AG08396 (cell line): Measurements from ENCODE around the gene CMIP.

Source experiments
- DNase-seq: peaks from one replicate; pipeline ENCODE4 v3.0.0; 2012; ENCODE audit warnings: low spot score, mixed read lengths

The CMIP gene

DNA sequence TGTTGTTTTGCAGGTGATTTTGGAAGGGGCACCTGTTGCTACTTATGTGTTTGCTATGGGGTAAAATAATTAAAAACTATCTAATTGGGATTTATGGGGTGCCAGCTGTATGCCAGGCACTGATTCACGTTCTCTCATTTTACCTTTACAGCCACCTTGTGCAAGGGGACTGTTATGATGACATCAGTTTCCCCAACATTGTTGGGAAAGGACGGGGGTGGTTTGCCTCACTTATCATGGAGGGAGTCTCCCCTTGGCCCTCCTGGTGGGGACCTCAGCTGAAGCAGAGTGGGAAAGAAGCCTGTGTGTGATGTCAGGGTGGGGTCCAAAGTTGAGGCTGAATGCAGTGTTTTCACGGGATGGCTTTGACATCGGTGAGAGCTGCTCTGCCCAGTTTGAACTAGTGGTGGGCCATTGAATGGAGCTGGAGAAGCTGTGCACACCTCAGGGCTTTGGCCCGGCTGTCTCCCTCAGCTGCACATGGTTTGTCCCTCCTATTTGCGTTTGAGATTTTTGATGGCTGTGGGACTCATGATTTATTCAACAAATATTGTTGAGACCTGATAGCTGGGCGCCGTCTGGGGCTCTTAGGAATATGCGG lies 36.1 kb downstream of the CMIP start:
- no peak for DNase-seq

DNA sequence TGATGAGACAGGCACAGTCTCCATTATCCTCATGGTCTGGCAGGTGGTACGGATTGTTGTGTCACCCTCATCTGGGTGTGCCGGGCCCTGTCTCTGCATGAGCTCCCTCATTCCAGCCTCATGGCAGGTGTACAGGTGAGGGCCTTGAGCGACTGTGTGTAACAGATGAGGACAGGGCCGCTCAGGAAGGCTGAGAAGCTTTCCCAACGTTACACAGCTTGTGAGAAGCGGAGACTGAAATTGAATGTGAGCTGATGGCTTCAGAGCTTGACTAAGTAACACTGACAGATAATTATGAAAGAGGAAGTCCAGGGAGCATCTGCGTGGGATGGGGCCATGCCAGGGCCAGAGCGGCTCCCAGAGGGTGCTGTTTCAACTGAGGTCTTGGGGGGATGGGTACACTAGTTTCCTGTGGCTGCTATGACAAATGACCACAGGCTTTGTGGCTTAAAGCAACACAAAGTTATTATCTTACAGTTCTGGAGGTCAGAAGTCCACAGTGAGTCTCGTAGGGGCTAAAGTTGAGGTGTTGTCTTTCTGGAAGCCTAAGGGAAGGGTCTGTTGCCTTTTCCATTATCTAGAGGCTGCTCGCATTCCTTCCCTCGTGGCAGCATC lies 36.7 kb downstream of the CMIP start:
- no peak for DNase-seq

DNA sequence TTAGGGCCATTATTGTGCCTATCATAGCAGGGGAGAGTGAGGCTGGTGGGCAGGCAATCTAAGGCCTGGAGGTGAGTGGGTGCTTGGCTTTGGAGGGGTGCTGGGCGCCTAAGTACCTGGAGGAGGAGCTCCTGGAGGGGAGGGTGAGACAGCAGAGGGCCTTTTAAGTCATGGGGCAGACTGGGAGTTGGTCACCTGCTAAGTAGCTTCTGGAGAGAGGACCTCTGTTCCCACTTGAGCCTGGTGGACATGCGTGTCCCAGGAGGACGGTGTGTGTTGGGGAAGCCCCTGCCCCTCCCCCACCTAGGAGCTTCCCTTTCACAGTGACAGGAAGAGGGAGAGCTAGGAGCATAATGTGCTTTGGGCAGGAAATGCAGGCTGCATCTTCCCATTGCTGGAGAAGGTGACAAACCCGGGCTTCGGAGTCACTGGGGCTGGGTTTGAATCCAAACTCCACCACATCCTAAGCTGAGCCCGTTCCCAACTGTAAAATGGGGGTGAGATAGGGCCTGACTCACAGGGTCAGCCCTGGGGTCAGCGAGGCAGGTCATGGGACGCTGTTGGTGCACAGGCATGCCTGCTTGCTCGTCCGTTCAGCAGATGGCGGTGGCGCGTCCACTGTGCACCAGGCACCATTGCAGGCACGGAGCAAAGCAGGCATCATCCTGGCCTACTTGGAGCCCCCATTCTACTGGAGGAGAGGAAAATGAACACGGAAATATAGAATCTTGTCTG lies 37.9 kb downstream of the CMIP start:
- DNase-seq = no peak

DNA sequence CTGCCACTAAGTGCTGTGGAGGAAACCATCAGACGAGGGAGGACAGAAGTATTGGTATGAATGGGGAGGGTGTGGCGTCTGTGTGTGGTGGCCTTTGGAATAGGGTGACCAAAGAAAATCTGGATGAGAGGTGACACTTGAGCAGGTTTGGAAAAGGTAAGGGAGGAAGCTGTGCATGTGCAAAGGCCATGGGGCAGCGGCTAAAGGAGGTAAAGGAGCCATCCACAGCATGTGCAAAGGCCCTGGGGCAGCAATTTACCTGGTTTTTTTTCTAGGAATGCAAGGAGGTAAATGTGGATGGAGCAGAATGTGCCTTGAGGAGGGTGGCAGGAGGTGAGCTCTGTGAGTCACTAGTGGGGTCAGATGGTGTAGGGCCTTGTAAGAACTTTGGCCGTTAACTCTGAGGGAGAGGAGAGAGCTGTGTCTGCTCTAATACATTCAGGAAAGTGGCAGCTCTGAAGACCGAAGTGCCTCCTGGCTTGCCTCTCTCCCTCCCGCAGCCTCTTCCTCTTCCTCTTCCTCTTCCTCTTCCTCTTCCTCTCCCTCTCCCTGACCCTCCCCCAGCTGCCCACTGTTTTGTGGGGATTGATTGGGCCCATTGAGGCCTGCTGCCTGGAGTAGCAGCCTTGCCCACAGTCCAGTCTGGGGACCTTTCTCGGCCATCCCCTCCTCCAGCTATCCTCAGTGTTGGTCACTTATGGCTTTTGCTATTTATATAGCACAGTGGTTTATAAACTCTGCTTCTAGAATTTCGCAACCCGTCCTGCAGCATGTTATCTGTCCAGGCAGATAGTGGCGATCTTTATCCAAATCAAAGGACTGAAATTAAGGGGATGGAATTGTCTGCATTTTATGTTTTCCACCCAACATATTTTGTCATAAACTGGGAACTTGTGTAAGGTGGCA lies 38.7 kb downstream of the CMIP start:
- DNase-seq = peak; percentile 37

DNA sequence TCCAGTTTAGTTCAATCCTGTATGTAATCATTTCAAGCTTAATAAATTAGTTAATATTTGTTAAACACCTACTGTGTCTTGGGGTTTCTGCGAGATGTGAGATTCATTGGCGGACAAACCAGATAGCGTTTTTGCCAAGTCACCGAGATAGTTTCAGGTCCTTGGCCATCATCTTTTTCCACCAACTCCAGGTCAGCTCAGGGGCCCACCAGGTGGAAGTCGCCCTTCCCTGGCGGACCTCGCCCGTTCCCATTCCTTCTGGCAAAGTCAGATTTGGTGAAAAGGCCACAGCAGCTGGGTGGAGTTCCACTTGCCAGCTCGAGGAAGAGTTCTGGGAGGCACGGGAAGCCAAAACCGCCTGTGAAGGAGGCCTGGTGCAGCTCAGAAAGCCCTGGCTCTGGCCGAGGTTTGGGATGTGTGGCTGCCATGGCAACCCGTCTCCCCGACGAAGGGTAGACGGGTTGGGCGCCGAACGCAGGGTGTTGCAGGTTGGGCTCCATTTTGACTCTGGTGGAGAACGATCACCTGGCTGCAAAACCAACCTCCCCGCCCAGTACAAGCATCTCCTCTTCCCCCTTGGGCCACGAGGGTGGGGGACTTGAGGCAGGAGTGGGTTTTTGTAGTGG lies 39.5 kb downstream of the CMIP start:
- DNase-seq = no peak

DNA sequence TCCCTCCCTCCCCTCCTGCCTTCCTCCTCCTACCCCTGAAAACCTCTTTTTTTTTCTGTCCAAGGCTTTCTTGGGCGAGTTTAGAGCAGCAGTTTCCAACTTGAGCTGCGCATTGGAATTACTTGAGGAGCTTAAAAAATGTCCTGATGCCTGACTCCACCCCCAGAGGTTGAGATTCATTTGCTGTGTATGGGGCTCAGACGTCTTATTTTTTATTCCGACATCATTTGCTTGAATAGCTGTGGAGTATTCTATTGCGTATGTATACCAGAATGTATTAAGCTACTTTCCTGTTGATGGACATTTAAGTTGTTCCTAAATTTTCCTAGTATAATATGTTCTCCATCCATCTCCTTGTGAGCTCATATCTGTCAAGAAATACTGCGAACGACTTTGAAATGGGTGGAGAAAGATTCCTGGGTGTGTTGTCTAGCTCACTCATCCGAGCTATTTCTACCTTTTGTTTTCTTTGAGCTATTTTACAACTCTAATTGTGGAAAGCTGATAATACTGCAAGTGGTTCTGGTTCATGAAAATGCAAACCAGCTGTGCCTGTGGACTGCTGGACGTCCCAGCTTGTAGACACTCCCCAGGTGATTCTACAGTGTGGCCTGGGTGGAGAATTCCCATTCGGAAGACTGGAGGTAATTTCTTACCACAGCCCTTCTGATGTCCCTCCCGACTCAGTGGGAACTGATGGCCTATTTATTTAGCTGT lies 40.5 kb downstream of the CMIP start:
- no peak for DNase-seq

DNA sequence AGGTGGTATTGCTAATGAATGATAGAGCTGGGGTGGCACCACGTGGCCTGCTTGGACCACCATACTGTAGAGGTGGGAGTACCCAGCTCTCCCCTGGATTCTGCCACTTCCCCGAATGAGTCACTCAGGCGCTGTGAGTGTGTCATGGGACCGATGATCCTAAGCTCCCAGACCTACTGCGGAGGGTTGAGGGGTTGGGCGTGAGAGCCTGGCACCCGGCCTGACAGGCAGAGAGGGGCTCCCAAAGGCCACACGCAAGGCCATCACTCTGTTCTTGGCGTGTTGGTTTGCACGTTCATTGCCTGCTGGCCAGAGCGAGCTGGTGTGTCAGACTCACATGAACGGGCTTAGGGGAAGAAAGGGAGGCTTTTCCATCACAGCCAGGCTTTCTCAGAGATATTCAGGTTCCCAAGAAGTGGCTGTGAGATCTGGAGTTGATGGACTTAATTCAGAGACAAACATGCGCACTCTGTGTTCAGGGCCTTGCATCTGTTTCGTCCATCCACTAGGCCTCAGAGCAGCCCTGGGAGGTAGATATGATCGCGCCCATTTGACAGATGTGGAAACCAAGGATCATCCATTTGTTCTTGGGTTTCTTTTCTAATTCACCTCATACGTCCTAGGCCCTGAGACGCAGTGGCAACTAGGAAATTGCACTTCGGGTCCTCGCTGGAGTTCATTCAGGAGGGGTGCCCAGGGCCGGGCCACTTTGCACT lies 41.4 kb downstream of the CMIP start:
- DNase-seq = no peak

DNA sequence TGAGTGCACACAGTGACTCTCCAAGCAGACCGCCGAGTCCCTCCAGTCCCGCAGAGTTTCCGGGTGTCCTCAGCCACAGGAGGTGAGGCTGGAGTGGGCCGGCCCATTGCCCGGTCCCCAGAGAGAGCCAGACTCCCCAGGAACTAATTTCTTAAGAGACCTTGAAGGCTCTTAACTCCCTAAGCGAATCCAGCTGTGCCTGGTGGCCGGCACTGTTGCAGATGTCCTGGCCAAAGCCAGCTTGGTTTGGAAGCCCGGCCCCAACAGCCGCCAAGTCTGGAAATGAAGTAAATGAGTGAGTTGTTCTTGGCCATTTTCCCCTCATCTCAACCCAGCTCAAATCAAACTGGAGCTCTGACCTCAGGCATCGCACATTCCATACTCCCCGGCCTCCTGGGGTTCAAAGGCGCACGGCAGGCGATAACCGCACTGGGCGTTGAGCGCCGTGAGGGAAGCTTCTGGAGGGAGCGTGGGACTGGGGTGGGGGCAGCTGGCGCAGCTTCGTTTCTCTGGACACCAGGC lies 42.0 kb downstream of the CMIP start:
- DNase-seq = peak; percentile 64

DNA sequence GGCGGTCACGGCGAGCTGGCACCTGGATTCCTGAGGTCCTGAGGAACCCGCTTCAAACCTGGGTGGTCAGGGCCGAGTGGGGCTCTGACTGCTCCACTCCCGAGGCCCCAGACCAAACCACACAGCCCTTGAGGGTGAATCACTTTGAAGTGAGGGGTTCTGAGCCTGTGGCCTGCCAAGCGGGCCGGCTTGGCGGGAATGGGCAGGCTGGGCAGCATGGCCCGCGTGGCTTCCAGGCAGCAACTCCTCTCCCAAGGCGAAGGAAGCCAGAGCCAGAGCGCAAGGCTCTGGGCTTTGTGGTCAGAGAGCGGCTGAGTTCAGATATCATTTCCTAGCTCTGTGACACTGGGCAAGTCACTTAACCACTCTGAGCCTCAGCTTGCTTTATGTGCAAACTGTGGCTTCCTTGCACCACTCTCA lies 42.7 kb downstream of the CMIP start:
- no peak for DNase-seq

DNA sequence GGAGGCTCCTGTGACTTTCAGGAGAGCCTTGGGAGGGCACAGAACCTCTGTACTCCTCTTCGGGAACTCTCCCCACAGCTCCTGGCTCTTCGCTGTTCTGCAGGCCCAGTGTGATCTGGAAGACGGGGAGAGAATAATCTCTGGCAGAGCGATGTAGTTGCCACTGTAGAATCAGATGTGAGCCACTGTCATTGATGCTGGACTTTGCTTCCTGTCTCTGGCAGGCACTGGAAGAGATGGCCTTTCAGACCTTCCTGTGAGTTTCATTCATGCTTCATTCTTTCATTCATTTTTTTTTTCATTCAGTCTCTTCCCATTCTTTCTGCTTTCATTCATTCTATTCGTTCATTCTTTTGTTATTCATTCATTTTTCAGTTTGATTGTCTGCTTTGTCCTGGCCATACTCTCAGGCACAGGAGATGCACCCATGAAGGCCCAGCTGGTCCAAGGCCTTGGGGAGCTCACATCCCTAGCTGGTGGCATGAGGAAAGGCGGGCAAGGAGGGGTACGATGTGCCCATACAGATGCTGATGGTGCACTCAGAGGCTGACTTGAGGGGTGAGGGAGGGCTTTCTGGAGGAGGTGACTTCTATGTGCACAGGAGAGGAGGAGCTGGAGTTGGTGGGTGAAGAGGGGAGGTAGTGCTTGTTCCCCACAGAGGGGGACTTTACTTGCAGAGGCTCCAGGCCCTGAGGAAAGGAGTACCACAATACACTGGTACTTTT lies 44.2 kb downstream of the CMIP start:
- DNase-seq = no peak

DNA sequence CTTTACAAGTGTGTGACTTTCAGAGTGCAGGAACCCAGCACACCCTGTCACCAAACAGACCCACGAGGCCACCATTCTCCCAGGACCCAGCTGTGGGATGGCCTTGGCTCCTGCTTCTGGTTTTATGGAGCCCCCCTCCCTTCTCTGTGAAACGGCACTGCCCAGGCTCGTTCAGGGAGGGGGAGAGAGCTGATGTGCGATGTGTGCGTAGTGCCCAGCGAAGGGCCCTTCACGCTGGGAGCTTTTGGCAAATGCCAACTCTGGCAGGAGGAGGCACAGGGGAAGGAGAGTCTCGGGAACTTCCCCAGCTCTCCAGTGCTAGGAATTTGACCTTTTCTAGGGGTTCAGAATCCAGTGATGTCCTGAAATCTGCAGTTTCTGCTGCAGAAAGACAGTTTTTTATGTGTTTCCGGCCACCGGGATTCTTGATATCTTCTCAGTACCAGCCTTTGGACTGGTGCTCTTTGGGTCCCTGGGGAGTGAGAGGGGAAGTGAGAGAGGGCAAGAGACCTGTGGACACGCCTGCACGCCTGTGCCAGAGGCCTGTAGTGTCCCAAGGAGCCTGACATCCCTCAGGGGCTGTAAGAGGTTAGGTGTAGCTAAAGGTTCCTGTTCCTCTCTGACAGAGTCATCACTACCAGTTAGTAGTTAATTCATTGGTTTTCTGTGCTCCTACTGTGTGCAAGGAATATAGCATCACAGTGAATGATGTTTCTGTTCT lies 45.1 kb downstream of the CMIP start:
- no peak for DNase-seq

DNA sequence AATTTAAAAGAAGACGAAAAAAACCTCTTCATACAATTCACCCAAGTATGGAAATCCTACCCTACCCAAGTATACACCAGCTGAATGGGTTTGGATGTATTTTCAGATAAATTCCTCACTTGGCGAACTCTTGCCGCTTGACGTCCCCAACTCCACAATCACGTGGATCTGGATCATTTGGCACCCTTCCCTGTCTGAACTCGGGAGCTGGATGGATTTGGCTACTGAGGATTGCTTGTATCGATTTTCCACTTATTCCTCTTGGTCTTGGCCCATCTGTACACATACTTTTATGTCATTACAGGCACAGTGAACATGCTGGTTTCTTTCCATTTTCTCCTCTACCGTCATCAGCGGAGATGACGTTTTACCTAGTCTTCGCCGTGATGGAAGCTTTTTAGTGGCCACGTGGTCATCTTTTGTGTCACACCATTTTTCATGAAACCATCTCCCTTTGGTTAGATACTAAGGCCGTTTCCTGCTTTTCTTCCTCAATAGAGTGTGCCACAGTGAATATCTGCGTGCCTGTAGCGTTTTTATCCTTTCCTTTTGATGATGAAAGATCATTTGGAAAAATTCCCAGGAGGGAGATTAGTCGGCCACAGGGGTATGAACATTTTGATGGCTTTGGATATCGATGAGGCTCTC lies 47.1 kb downstream of the CMIP start:
- DNase-seq = no peak

DNA sequence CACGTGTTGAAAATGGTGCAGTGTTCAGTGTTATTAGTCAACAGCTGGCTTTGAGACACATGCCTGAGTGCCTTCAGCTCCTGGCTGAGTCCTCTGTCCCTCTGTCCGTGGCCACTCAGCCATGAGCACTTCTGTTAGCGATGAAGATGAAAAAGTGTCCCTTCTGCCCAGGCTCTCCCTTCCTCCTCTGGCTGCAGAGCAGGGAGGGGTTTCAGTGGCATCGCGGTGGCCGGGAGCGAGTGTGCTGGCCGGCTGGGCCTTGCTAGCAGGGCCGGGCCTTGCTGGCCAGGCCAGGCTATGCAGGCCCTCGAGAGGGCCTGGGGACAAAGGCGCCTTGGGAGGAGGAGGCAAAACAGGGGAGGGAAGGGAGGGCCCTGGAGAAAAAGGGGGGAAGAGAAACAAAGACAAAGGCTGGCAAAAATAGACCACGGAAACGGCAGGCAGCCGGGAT lies 47.7 kb downstream of the CMIP start:
- no peak for DNase-seq

DNA sequence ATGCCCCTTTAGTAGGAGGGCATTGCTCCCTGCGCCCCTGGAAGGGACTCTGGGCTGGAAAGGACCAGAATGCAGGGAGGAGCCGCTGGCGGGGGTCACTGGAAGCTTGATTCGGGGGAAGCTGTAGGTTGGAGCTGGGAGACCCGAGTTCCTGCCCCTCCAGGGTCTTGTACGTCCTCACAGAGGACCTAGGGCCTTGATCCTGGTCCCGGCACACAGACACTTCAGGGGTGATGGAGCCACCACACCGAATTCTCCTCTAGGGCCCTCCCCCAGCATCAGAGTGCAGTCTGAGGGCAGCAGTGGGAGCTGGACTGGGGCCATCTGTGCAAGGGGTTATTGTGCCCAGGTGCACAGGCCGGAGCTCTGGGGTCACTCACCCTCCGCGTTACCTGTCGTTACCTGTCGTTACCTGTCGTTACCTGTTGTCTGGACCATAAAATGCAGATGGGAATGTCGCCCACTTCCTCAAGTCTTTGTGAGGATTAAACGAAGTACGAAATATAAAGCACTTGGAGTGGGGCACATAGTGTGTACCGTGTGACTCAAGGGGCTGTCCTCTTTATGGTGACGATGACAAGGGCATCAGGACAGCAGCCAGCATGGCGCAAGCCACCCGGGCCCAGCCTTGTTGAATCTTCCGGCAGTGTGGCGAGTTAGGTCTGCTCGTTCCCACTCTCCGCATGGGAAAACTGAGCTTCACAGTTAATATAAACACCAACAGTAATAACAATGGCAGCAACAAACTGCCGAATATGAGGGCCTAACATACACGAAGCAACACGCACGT lies 48.6 kb downstream of the CMIP start:
- no peak for DNase-seq

DNA sequence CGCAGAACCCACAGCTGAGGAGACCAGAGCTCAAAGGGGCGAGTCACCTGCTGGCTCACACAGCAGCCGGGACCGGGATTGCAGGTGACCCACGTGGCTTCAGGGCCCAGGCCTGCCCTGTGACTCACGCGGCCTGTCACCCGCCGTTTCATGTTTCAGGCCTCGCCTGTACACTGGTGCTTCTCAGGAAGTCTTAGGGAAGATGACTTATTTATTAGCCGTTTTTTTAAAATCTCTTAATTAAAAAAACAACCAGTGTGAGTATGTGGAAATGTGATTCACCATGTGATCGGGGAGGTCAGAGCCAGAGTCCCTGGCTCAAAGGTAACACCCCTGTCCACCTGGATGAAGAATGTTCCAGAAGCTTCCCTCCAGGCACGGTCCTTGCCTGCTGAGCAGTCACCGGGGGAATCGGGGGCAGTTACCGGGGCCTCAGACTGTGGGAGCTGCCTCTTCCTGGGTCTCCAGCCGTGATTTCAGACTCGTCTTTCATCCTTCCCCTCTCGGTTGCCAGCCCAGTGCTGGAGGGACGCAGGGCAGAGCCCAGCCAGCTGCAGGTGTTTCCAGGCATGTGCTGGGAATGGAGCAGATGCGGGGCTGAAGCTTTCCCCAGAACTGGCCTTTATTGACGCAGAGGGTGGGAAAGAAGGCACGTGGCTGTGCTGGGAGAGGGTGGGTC lies 49.3 kb downstream of the CMIP start:
- peak; percentile 52 for DNase-seq

DNA sequence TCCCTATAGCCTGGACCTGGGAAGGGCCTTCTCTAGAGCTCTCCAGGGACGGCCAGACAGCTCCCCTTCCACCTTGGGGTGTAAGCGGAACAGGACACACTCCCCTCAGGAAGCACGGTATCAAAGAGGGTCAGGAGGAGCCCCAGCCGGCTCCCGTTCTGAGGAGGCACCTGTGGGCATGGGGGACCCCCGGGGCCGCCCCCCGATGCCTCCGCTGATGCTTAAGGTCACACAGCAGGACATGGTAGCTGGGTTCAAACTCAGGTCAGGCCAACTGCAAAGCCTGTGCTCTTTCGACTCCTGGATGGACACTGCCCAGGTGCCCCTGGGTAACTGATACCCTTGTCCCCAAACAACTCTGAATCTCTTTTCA lies 49.8 kb downstream of the CMIP start:
- no peak for DNase-seq

DNA sequence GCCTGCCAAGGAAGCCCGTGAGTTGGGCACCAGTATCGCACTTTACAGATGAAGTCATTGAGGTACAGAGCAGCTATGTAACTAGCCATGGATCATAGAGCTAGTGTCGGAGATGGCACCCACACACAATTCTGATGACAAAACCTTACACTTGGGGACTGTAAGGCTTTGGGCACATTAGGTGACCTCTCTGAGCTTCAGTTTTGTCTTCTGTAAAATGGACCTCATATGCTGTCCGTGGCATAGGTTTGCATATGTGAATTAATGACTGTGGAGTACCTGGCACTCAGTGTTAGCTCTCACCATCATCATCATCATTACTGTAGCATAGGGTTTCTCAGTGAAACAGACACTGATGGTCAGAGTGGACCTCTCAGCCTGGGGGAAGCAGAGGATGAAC lies 50.3 kb downstream of the CMIP start:
- DNase-seq = no peak
